Activated CD4-positive, alpha-beta T cell treated with anti-CD3 and anti-CD28 coated beads, Interleukin-2, Interleukin-6, amounts not matched to agents 100 ng/mL and 50 ng/mL, durations not matched to agents 16 hours and 8 hours (primary cell): Measurements from ENCODE around the gene YWHAQ.

Experiments
- DNase-seq: peaks from one replicate; pipeline ENCODE4 v3.0.0-alpha.2; 2020

YWHAQ gene

DNA sequence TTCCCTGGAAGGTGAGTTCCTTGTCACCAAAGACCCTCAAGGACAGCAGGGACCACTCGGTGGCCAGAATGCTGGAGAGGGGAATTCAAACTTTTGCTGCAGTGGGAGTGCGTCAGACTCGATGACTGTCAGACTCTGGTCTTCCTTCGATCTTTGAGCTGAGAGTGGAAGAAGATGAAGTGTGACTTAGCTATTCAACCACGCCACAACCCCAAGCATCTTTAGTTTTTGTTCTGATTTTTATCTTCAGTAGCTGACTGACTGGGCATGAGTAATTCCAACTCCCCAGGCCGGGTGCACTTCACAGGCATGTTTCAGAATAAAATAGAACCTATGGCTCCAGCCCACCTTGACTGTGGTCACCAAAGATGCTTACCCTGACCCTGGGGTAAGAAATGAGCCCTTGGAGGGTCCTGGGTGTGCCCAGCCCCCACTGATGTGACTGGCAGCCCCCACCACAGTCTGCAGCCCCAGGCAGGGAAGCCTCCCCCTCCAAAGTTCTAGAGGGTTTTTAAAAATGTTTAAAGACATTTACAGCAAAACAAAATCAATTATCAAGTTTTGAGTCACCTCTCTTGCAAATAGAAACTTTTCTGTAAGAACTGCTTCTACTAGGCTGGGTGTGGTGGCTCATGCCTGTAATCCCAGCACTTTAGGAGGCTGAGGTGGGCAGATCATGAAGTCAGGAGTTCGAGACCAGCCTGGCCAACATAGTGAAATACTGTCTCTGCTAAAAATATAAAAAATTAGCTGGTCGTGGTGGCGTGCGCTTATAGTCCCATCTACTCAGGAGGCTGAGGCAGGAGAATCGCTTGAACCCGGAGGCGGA lies 24.9 kb upstream of the YWHAQ start:
- DNase-seq: peak; percentile 91

DNA sequence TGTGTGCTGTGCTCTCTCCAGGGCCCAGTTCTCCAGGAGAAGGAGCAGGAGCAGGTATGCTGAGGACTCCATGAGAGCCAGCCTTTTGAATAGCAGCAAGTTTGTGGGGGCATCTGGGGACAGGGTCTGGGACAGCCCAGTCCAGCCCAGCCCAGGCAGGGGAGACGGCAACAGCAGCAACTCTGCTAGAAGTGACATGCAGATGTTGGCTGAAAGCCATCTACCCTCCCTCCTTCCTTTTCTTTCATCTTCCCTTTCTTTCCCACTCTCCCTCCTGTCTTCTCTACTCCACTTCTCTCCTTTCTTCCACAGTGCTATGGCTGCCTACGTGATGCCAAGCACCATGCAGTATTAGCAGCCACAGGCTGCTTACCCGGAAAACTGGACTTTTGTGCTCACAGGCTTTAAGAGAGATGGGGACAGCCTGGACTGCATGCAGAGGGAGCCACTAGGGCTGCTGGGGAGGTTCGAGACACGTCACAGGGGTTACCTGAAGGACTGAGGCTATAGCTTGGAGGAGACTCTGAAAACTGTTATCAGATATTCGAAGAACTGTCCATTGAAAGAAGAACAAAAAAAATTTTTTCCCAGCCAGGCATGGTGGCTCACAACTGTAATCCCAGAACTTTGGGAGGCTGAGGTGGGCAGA lies 23.8 kb upstream of the YWHAQ start:
- DNase-seq: no peak

DNA sequence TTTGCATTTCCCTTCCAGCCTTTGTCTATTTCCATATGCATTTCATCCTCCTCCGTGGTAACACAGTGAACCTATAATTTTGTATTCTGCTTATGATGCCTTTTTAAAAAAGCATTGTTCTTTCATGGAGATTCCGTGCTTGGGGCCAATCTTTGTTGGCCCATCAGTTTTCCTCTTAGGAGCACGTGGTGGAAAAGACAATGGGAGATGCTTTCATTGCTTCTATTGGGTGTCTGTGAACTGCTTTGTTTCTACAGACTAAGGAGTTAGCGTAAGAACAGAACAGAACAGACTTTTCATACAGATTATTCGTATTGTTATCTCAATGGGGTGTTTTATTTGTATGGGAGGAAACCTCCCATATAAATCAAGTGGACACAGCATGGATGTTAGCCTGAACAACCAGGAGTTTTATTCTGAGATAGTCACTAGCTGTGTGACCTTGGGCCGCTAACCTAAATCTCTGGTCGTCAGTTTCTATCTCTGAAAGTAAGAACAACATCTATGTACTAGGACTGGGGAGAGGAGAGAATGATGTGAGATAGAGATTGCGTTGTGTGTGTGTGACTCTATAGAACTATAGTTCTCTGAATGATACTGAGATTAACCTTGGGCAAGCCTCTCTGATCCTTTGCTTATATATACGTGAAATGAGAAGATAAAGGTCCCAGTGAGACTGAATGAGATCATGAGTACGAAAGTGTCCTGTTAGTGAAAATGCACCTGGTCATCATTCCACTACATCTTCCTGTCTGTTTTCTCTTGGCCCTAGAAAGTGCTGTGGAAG lies 22.9 kb upstream of the YWHAQ start:
- DNase-seq: peak; percentile 34

GRCh38 chr2:9652898-9653479 lies 22.2 kb upstream of the YWHAQ start:
- DNase-seq: no peak

DNA sequence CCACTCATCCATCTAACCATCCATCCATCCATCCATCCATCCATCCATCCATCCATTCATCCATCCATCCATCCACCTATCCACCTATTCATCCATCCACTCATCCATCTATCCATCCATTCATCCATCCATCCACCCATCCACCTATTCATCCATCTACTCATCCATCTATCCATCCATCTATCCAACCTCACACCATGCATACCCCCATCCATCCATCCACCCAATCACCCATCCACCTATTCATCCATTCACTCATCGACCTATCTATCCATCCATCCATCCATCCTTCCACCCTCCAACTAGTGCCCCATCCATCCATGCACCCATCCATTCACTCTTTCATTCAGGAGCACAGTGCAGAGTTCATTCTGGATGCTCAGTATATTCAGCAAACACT lies 21.5 kb upstream of the YWHAQ start:
- no peak for DNase-seq

DNA sequence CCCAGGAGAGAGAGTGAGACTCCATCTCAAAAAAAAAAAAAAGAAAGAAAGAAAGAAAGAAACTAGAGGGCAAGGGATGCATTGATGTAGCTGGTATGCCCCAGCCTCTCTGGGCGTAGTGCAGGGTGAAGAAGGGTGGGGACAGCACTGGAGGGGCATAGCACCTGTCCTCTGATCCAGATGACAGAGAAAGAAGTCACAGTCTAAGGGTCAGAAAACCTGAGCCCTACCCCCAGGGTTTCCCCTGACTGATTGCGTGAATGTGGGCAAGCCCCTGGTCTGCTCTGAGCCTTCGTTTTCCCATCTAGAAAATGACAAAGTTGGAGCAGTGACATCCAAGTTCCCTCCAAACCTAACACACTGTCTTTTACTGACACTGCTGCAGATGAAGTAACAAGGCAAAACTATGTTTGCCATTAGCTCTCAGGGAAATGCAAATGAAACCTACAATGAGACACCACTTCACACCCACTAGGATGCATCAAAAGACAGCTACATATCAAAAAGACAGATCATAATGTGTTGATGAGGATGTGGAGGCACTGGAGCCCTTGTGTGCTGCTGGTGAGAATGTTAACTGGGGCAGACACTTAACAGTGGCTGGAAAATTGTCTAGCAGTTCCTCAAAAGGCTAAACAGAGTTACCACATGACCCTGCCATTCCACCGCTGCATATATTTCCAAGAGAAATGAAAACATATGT lies 19.5 kb upstream of the YWHAQ start:
- DNase-seq: no peak

DNA sequence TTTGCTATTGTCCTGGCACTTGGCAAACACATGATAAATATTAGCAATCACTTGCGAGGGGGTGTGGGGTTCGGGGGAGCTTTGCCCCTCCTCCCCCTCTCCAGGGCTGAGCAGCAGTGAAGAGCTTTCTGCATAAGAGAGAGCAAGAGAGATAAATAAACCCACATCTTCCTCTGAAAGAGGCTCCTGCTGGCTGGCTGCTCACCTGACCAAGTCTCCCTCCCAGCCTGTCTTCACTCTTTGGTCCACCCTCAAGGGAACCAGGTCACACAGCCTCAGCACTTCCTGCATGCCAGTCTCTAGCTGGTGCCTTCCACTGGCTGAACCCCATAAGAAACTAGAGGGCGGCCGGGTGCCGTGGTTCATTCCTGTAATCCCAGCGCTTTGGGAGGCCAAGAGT lies 18.5 kb upstream of the YWHAQ start:
- no peak for DNase-seq

DNA sequence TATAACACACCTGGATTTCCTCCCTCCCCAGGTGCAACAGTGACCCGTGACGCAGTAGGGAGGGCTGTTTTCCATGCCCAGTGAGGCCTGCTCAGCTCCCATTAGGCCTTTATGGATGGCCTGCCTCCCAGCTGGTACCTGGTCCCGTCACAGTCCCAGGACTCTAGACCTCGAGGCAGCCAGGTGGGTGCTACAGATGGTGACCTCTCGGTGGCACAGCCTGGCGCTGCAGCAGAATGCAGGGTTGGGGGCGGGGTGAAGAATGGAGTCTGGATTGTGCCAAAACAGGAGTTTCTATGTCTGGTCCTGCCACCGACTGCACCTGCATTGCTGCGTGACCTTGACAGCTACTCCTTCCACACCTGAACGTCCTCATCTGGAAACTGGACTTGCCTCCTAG lies 18.0 kb upstream of the YWHAQ start:
- DNase-seq: no peak

DNA sequence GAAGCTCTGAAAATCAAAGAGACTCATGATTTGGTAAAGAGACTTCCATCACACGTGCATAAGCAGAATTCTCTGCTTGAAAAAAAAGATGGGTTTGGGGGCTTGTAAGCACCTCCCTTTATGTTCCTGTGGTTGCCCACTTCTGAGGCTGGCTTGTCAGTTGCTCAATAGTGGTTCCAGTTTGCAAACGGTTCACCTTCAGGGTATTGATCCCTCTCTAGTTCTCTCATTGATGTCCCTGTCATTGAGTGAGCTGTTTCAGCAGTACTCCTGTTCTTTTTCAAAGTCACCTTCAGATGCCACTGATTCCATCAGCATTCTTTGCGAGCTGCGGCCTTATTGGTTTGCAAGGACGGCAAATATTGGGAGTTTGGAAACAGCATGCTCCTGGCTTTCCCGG lies 17.1 kb upstream of the YWHAQ start:
- no peak for DNase-seq

DNA sequence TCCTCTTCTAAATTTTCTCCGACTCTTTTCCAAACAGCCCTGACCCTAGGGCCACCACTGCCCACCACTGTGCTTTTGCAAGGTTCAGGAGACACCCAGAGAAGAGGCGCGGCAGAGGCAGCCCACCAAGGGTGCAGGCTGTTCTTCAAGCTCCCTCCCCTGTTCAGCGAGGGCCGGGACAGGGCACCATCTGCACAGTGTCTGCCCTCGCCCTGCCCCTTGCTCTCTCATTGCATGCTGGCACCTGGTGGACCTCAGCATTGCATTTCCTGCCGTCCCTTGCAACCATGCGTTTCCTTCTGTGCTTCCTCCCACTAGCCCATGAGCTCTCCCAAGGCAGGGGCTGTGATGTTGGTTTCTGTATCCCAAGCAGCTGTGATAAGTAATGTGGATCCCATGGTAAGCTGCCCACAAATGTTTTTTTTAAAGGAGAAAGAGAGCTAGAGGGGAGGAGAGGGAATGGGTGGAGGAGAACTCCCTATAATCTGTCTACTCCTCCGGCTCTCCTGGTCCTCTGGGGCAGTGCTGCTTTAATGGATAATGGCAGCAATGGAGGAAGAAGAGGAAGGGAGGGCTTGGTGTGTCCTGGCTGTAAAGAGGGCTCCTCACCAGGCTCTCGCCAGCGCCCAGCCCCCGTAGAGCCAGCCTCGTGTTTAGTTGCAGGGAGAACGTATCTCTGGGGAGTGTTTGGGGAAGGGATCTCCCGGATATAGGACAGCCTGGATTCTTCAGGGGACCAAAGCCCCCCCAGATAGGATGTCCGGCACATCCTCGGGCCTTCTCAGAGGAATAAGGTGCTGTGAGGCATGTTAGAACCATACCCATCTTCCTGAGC lies 15.6 kb upstream of the YWHAQ start:
- no peak for DNase-seq

DNA sequence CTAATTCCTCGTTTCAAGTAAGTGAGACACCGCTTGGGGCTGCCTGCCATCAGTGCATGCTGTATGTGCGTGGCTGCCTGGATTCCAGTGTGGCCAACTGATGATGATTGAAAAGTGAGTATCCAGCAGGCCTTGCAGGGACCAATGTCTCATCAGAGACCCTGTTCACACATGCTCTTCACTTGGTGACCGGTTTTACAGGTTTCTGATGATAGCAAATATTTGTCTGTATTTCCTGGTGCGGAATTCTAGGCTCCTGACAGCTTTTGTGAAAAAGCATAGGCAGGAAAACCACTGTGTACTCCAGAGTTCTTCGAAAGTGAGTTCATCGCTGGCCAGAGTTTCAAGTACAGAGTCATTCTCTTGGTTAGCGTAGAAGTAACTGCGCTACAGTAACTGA lies 13.8 kb upstream of the YWHAQ start:
- no peak for DNase-seq

GRCh38 chr2:9644021-9644420 lies 13.2 kb upstream of the YWHAQ start:
- DNase-seq: no peak

GRCh38 chr2:9641641-9642040 lies 10.8 kb upstream of the YWHAQ start:
- DNase-seq: peak; percentile 81

DNA sequence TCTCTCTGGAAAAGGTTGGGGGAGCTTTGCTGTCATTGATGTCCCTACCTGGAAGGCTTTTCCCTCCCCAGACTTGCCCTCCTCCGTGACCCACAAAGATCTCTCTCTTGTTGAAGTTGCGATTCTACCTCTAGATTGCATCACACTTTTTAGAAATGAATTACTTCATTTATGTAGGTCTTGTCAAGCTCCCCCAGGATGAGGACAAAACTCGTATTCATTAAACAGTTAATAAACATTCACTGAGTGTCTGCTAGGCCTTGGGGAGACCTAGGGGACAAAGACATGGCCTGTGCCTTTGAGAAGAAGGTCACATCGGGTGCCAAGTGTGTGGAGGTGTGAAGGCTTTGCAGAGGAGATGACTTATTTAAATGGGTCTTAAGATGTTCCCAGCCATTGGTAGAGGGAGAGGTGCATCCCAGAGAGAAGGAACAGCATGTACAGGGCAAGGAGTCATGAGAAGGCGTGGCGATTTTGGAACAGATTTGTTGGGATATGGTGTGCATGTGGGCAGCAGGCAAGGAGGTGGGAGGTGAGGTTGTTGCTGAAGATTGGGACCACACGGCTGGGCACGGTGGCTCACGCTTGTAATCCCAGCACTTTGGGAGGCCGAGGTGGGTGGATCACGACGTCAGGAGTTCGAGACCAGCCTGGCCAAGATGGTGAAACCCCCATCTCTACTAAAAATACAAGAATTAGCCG lies 9.8 kb upstream of the YWHAQ start:
- DNase-seq: no peak

GRCh38 chr2:9639740-9640343 lies 9.0 kb upstream of the YWHAQ start:
- no peak for DNase-seq

DNA sequence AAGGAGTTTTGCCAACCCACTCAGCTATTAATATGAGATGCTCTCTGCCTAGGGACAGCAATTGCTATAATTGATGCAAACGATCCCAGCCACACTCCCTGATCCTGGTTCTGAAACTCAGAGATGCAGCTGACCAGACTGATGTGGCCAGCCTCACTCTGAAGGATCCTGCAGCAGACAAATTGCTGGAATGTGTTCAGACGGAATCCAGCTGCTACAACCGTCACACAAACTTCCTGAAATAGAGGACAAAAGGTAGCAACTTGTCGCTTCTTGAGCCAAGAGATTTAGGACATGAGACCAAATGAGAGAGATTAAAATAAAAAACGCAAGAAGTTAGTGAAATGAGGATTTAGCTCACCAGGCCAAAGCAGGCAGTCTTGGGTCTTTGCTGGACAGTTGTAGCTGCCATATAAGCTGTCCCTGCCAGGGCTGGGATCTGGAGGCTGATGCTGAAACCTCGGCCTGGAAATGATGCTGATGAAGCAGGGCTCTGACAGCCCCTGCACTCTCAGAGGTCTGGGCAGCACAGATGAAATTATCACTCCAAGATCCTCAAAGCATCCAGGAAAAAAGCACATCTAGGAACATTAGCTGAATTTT lies 8.3 kb upstream of the YWHAQ start:
- no peak for DNase-seq

GRCh38 chr2:9638532-9638931 lies 7.7 kb upstream of the YWHAQ start:
- DNase-seq: no peak

- DNase-seq: peak; percentile 45
These were observed 6.5 kb upstream of the YWHAQ start for GRCh38 chr2:9637330-9637729.

DNA sequence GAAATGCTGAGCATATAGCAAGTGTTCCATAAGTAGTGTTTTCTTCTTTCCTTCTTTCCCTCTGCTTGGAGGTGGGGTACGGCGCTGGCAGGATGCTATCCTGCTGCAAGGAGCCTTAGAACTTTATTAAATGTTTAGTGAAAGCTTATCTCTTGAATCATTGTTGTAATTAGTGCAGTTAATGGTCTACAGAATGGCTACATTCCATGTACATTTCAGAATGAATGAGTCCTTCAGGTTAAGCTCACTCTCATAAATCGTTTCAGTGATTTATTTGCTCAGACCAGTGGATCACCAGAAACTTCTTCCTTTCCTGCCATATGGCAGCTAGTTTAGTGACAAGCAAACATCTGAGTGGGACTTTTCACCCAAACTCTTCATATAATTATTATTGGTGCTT lies 3.3 kb upstream of the YWHAQ start:
- DNase-seq: no peak
